Hepatocyte (in vitro differentiated cells): ENCODE results near the gene MUC6.

Experiments used
- EZH2 ChIP-seq: fragments of 200-600 bp; sonication (generic); IDR thresholded peaks from 2 replicates; pipeline ENCODE4 v1.6.1; 2016; ENCODE audit warnings: antibody characterized with exemption, mild to moderate bottlenecking, borderline replicate concordance
- EZH2phosphoT487 ChIP-seq: fragments of 200-600 bp; sonication (generic); IDR thresholded peaks from one replicate; pipeline ENCODE4 v1.6.1; 2018; ENCODE audit warnings: antibody characterized with exemption, mild to moderate bottlenecking, low read depth, moderate library complexity; ENCODE audit not compliant: unreplicated experiment, severe bottlenecking
- TF ChIP-seq, protein P1 (sequence below): fragments of 200-600 bp; sonication (generic); IDR thresholded peaks from 2 replicates; pipeline ENCODE4 v1.5.1; 2016; ENCODE audit warnings: antibody characterized with exemption, mild to moderate bottlenecking; ENCODE audit not compliant: poor library complexity

DNA sequence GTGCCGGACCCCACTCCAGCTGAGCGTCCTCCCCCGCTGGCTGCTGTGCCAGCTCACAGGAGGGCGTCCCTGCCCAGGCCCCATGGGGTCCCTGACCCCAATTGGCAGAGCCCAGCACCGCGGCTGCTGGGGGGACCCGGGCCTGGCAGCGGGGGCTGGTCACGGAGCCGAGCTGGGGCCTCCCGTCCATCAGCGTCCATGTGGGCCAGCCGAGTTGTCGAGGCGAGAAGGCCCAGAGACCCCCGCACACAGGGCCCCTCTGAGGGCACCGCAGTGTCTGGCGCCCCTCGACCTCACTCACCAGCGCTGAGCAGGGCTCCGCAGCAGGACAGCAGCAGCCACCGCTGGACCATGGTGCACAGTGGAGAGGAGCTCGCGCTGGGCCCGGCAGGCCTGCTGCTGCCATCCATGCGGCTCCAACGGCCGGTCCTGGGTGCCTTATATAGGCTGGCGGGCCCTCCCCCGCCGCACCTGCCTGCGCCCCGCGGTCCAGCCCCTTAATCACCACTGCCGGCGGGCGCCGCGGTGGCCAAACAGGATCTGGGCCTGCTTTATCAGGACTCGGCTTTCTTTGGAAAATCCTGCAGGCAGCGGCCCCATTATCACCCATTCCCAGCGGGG lies at the start of gene MUC6:
- TF ChIP-seq, protein P1, sequence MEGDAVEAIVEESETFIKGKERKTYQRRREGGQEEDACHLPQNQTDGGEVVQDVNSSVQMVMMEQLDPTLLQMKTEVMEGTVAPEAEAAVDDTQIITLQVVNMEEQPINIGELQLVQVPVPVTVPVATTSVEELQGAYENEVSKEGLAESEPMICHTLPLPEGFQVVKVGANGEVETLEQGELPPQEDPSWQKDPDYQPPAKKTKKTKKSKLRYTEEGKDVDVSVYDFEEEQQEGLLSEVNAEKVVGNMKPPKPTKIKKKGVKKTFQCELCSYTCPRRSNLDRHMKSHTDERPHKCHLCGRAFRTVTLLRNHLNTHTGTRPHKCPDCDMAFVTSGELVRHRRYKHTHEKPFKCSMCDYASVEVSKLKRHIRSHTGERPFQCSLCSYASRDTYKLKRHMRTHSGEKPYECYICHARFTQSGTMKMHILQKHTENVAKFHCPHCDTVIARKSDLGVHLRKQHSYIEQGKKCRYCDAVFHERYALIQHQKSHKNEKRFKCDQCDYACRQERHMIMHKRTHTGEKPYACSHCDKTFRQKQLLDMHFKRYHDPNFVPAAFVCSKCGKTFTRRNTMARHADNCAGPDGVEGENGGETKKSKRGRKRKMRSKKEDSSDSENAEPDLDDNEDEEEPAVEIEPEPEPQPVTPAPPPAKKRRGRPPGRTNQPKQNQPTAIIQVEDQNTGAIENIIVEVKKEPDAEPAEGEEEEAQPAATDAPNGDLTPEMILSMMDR, result no peak
- TF ChIP-seq EZH2 (no peak), EZH2phosphoT487 (no peak)
